WTC11 (cell line): ENCODE results near the gene PIGZ. TPM values are rescaled to one million over a fixed set of nuclear protein-coding genes. Genes with fewer than 3 reads are reported as not detected.

Experiments used
- ATAC-seq: fragments of 200-7000 bp; cut with Tn5 transposase; 2 replicates; pipeline ENCODE4 v1.10.0; 2021; ENCODE audit warnings: mild to moderate bottlenecking, moderate library complexity
- CTCF ChIA-PET: fragments of 300-600 bp; sonication (Branson Sonifier 250); formaldehyde crosslinking; loops from one replicate; lab custom pipeline; 2021; ENCODE audit warnings: antibody characterized with exemption; lab: Charles Lee
- POLR2A ChIA-PET: fragments of 350-600 bp; sonication (Branson Sonifier 250); formaldehyde crosslinking; loops from one replicate; lab custom pipeline; 2021; ENCODE audit warnings: antibody characterized with exemption; lab: Charles Lee
- DNase-seq: peaks from one replicate; pipeline ENCODE4 v3.0.0; 2021; ENCODE audit warnings: low spot score
- H3K27ac Mint-ChIP-seq: 2 replicates; pipeline ENCODE4 v1.8.0; 2021; ENCODE audit warnings: mixed read lengths
- H3K27me3 Mint-ChIP-seq: 2 replicates; pipeline ENCODE4 v1.8.0; 2021; ENCODE audit warnings: low read depth, mild to moderate bottlenecking, moderate library complexity, mixed read lengths
- H3K36me3 Mint-ChIP-seq: 2 replicates; pipeline ENCODE4 v1.8.0; 2021; ENCODE audit warnings: mixed read lengths
- H3K4me1 Mint-ChIP-seq: 2 replicates; pipeline ENCODE4 v1.8.0; 2022; ENCODE audit warnings: mixed read lengths
- H3K4me3 Mint-ChIP-seq: 2 replicates; pipeline ENCODE4 v1.8.0; 2021; ENCODE audit warnings: mild to moderate bottlenecking, moderate library complexity, mixed read lengths
- H3K9me3 Mint-ChIP-seq: 2 replicates; pipeline ENCODE4 v1.8.0; 2021; ENCODE audit warnings: mixed read lengths
- ATF3 ChIP-seq: sonication (generic); formaldehyde crosslinking; conservative IDR thresholded peaks from 2 replicates; pipeline ENCODE4 v1.8.1; 2022; ENCODE audit warnings: mild to moderate bottlenecking, missing genetic modification reagents
- CTCF ChIP-seq: fragments of 200-600 bp; IDR thresholded peaks from 2 replicates; pipeline ENCODE4 v1.8.0; 2022; ENCODE audit warnings: antibody characterized with exemption
- E2F1 ChIP-seq: sonication (generic); formaldehyde crosslinking; IDR thresholded peaks from 2 replicates; pipeline ENCODE4 v1.8.0; 2022; ENCODE audit warnings: mild to moderate bottlenecking, missing genetic modification reagents
- ETV6 ChIP-seq: sonication (generic); formaldehyde crosslinking; IDR thresholded peaks from 2 replicates; pipeline ENCODE4 v1.8.1; 2022; ENCODE audit warnings: mild to moderate bottlenecking, missing genetic modification reagents
- IRF2 ChIP-seq: sonication (generic); formaldehyde crosslinking; IDR thresholded peaks from 2 replicates; pipeline ENCODE4 v1.8.0; 2022; ENCODE audit warnings: low read depth, missing genetic modification reagents, borderline replicate concordance
- JAZF1 ChIP-seq: fragments of 250-450 bp; sonication (Bioruptor Pico); IDR thresholded peaks from 2 replicates; pipeline ENCODE4 v1.9.0; 2021; ENCODE audit warnings: moderate library complexity, mild to moderate bottlenecking, inconsistent platforms
- MXD4 ChIP-seq: fragments of 250-450 bp; sonication (Bioruptor Pico); IDR thresholded peaks from 2 replicates; pipeline ENCODE4 v1.8.0; 2021; ENCODE audit warnings: mild to moderate bottlenecking, moderate library complexity, borderline replicate concordance
- NFYB ChIP-seq: sonication (generic); formaldehyde crosslinking; conservative IDR thresholded peaks from 2 replicates; pipeline ENCODE4 v1.8.0; 2022; ENCODE audit warnings: low read depth, missing genetic modification reagents
- OVOL2 ChIP-seq: fragments of 250-450 bp; sonication (Bioruptor Pico); IDR thresholded peaks from 2 replicates; pipeline ENCODE4 v1.9.0; 2021; ENCODE audit warnings: mild to moderate bottlenecking, borderline replicate concordance
- RORB ChIP-seq: fragments of 250-450 bp; sonication (Bioruptor Pico); IDR thresholded peaks from 2 replicates; pipeline ENCODE4 v1.9.0; 2021; ENCODE audit warnings: mild to moderate bottlenecking
- SMAD3 ChIP-seq: sonication (generic); formaldehyde crosslinking; IDR thresholded peaks from 2 replicates; pipeline ENCODE4 v1.8.0; 2022; ENCODE audit warnings: missing genetic modification reagents, mild to moderate bottlenecking, borderline replicate concordance
- TEAD1 ChIP-seq: sonication (generic); formaldehyde crosslinking; IDR thresholded peaks from 2 replicates; pipeline ENCODE4 v1.8.0; 2022; ENCODE audit warnings: mild to moderate bottlenecking, missing genetic modification reagents
- USF1 ChIP-seq: sonication (generic); formaldehyde crosslinking; IDR thresholded peaks from 2 replicates; pipeline ENCODE4 v1.8.0; 2022; ENCODE audit warnings: mild to moderate bottlenecking, missing genetic modification reagents
- ZBTB21 ChIP-seq: sonication (generic); formaldehyde crosslinking; IDR thresholded peaks from 2 replicates; pipeline ENCODE4 v1.8.1; 2023; ENCODE audit warnings: mild to moderate bottlenecking, missing genetic modification reagents, borderline replicate concordance
- ZNF416 ChIP-seq: fragments of 250-450 bp; sonication (Bioruptor Pico); IDR thresholded peaks from 2 replicates; pipeline ENCODE4 v1.9.0; 2021; ENCODE audit warnings: mild to moderate bottlenecking, inconsistent platforms
- ZNF512 ChIP-seq: sonication (generic); formaldehyde crosslinking; IDR thresholded peaks from 2 replicates; pipeline ENCODE4 v1.8.1; 2022; ENCODE audit warnings: missing genetic modification reagents, borderline replicate concordance
- ZNF532 ChIP-seq: fragments of 250-450 bp; sonication (Bioruptor Pico); IDR thresholded peaks from 2 replicates; pipeline ENCODE4 v1.9.0; 2021; ENCODE audit warnings: mild to moderate bottlenecking, borderline replicate concordance
- total RNA-seq: library from RNA; stranded (reverse); gene quantifications from 3 replicates; pipeline ENCODE4 v1.2.3, GENCODE V29; 2021

Gene PIGZ
- total RNA-seq, 1 experiment from 2014 or later = 0.37 TPM

- TF ChIP-seq MXD4 (CRISPR knock-in tag) = no peak
Observed at GRCh38 chr3:197006860-197007259, 38.2 kb upstream of the PIGZ start (continued).

- peaks cover 13% of the 10 kb centered on the region for H3K4me1 Mint-ChIP-seq
- CTCF ChIA-PET = no interaction called here
- POLR2A ChIA-PET = no interaction called here
Observed at GRCh38 chr3:197006446-197006845, 37.8 kb upstream of the PIGZ start.

GRCh38 chr3:197003461-197004385 lies 35.1 kb upstream of the PIGZ start:
- ChIA-PET POLR2A (no interaction called here), CTCF (interaction anchor here (0.7 to 5.1 kb wide), 6 partner anchors 8 to 61 kb away, joined by 3 to 48 read pairs (median 4); partner anchors contain the start of genes MELTF and NCBP2)
- DNase-seq = no peak
- peaks cover 29% of the 10 kb centered on the region for H3K27me3 Mint-ChIP-seq
- no peaks in the 10 kb centered on the region for H3K9me3 Mint-ChIP-seq
- H3K36me3 Mint-ChIP-seq = no peaks in the 10 kb centered on the region
- peak overlapping the region; percentile 71 for H3K4me3 Mint-ChIP-seq
- H3K4me1 Mint-ChIP-seq = peaks cover 15% of the 10 kb centered on the region
- H3K27ac Mint-ChIP-seq = no peak overlapping the region
- peak; percentile 45 for ATAC-seq
- TF ChIP-seq ETV6 (CRISPR knock-in tag) (no peak), ZNF532 (no peak), ZNF512 (CRISPR knock-in tag) (no peak), RORB (CRISPR knock-in tag) (no peak), JAZF1 (CRISPR knock-in tag) (no peak), USF1 (CRISPR knock-in tag) (no peak), TEAD1 (CRISPR knock-in tag) (no peak)

More at GRCh38 chr3:197006446-197006845, 37.8 kb upstream of the PIGZ start:
- TF ChIP-seq ZNF416 (CRISPR knock-in tag) (no peak), E2F1 (no peak), IRF2 (CRISPR knock-in tag) (no peak), OVOL2 (no peak), CTCF (no peak), ZBTB21 (CRISPR knock-in tag) (no peak), ATF3 (CRISPR knock-in tag) (no peak), TEAD1 (CRISPR knock-in tag) (no peak), NFYB (no peak), SMAD3 (no peak)
- peaks cover 25% of the 10 kb centered on the region for H3K27me3 Mint-ChIP-seq
- no peak overlapping the region for H3K27ac Mint-ChIP-seq
- ATAC-seq = no peak
- no peak overlapping the region for H3K4me3 Mint-ChIP-seq
- no peaks in the 10 kb centered on the region for H3K36me3 Mint-ChIP-seq
- DNase-seq = no peak
- no peaks in the 10 kb centered on the region for H3K9me3 Mint-ChIP-seq
